ENCODE results near the gene CRIP2. TPM values are rescaled to one million over a fixed set of nuclear protein-coding genes. Genes with fewer than 3 reads are reported as not detected.

Gene CRIP2
- total and polyA plus RNA-seq, 2 of the 4 experiments (the other 2 are of a cell fraction), result 18.1 to 123 TPM

DNA sequence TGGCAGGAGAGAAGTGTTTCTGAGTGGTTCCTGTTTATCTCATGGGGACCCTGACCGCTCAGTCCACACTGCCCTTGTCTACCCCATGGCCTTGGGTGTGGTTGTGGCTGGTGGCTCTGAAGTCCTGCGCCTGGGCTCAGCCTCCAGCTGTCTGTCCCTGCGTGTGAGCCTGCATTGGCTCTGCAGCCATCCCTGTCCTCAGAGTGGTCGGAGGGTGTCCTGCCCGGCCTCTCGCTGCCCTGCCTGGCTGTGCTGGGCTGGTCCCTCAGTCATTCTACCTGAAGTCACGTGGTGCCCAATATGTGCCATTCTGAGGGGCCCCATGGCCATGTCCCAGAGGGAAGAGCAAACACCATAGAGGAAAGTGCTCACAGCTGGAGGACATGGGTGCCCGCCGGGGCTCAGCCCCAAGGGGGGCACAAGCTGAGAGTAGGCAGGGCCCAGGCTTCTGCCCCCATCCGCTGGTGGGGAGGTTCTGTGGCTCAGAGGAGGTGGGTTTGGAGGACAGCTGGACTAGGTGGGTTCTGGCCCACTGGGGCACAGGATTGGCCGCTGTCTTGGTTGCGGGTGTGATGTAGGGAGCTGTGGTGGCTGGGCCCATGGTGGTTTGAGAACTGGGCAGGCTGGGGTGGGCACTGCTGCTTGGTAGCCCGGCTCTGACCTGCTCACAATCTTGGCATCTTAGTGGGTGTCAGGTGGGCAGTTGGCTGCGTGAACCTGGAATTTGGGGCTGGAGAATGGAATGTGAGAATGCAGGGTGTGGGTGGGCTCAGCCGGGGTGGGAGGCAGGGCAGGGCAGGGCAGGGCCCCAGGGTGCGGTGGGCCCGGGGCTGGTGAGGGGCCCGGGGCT lies 28.1 kb downstream of the CRIP2 start:
- H3K4me1 ChIP-seq (ENCODE audit: control insufficient read depth, insufficient read depth, low read length), result no peaks in the 10 kb centered on the region
- H3K9me1 ChIP-seq (ENCODE audit: insufficient read depth, low read length), result no peaks in the 10 kb centered on the region
- H2BK20ac ChIP-seq (ENCODE audit: low read depth, low read length), result no peak overlapping the region
- H2BK120ac ChIP-seq (ENCODE audit: low read depth, low read length), result no peak overlapping the region
- H2BK15ac ChIP-seq (ENCODE audit: low read depth, low read length), result no peak overlapping the region
- H3K36me3 ChIP-seq (ENCODE audit: control insufficient read depth, insufficient read depth, low read length), result no peaks in the 10 kb centered on the region
- no peak overlapping the region for H4K91ac ChIP-seq (ENCODE audit: insufficient read depth, low read depth, low read length)
- dilution Hi-C loops (cut with HindIII; ENCODE audit: low sequenced_read_pairs, unreplicated experiment), result no loop called here
- no peak overlapping the region for H3K4me3 ChIP-seq (ENCODE audit: insufficient read depth, low read depth, low read length)
- H2BK5ac ChIP-seq (ENCODE audit: low read depth, low read length, poor library complexity, severe bottlenecking), result no peak overlapping the region
- intact Hi-C loops (cut with micrococcal nuclease), result no loop called here
- TF ChIP-seq CHD1 (IDR thresholded peaks at IDR 0.05; ENCODE audit: low read depth, low read length), result no peak
- no peak for TF ChIP-seq RCOR1 (IDR thresholded peaks at IDR 0.05; ENCODE audit: insufficient replicate concordance, low read length)
- no peak for TF ChIP-seq RAD21 (IDR thresholded peaks at IDR 0.05; ENCODE audit: low read length)
- ChIA-PET POLR2A (ENCODE audit: unreplicated experiment) (no interaction called here), CTCF (no interaction called here)
- no peak overlapping the region for H2AFZ ChIP-seq (replicated peaks; ENCODE audit: low read length, poor library complexity)
- H3K4ac ChIP-seq (ENCODE audit: low read depth, low read length), result no peak overlapping the region
- no TSS peak for BruUV-seq (replicated peaks)
- no peaks in the 10 kb centered on the region; the same call in 1 of the 2 replicates for H3K27me3 ChIP-seq (ENCODE audit: control insufficient read depth, insufficient read depth, low read length)
- no peak overlapping the region for H2AK5ac ChIP-seq (ENCODE audit: low read depth, low read length)
- no peak overlapping the region for H3K14ac ChIP-seq (replicated peaks; ENCODE audit: low read depth, low read length)
- H3K79me1 ChIP-seq (ENCODE audit: low read depth in 1 of 2, low read length in 2 of 2), result no peaks in the 10 kb centered on the region
- 79% methylated on average over 11 of the region's 18 CpGs; no CpG with 5 or more reads in 1 of the 2 experiments for WGBS, 2 experiments (ENCODE audit: extremely low coverage in 2 of 2, insufficient read length in 1 of 2)
- H4K20me1 ChIP-seq (ENCODE audit: insufficient read depth, low read length), result no peaks in the 10 kb centered on the region
- H3K27ac ChIP-seq (ENCODE audit: insufficient read depth, low read length), result no peak overlapping the region
- in situ Hi-C loops (cut with MboI; ENCODE audit: low sequenced_read_pairs), result no loop called here
- H3K18ac ChIP-seq (ENCODE audit: low read depth, low read length), result no peak overlapping the region
- H2AK9ac ChIP-seq (replicated peaks; ENCODE audit: low read depth, low read length, poor library complexity), result no peak overlapping the region
- ATAC-seq (ENCODE audit: low read depth) (no peak), DNase-seq (no peak)
- H4K8ac ChIP-seq (ENCODE audit: low read depth in 2 of 2, low read length in 2 of 2), result no peak overlapping the region
- H3K23ac ChIP-seq (ENCODE audit: low read depth, low read length), result no peak overlapping the region
- no peak overlapping the region for H3K56ac ChIP-seq (ENCODE audit: extremely low read depth, insufficient read depth, low read length)
- H3K4me2 ChIP-seq (ENCODE audit: low read depth, low read length), result no peak overlapping the region
- H3K9ac ChIP-seq (ENCODE audit: low read depth, low read length), result no peak overlapping the region
- no peak overlapping the region for H4K5ac ChIP-seq (ENCODE audit: low read depth, low read length)
- H3K9me3 ChIP-seq (ENCODE audit: control insufficient read depth, insufficient read depth, low read length), result no peaks in the 10 kb centered on the region
